Stimulated activated CD4-positive, alpha-beta T cell treated with anti-CD3 and anti-CD28 coated beads, Interleukin-1b, Interleukin-23, amount 100 ng/mL, for 4 hours (primary cell): ENCODE measurements around the gene CGB8.
A peak's percentile ranks its signal among the peaks of the same experiment; 100 is the strongest.
"Not testable (repeated sequence)": the region's sequence is repeated elsewhere in the genome, so short reads cannot be mapped to it uniquely, and the experiment has no call there.

ENCODE experiments used
- DNase-seq, 2 donors: peaks; one replicate each; pipeline ENCODE4 v3.0.0-alpha.2; 2020; ENCODE audit warnings: low read depth in 2 of 2

CGB8 gene

DNA sequence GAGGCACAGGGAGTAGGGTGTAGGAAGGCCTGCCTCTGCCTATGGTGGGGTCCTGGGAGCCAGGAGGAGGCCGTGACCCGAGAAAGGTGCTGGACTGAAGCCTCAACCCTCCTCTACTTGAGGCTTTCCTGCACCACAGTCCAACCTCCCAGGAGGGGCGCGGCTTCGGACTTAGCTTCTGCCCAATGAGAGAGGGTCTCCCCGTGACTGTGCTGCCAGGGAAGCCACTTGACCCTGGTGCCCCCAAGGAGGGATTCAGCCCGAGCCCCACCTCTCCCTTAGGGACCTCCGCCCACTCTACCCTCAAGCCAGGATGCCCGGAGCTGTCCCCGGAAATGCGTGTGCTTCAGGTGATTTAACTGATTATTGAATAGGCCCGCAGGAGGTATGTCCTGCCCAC lies at the start of gene CGB8:
CGB8 (minus strand) TSS at position 101 of the 400 bp plus-strand sequence. CDS start 372 bp downstream, outside the sequence.
- not testable (repeated sequence) for DNase-seq

DNA sequence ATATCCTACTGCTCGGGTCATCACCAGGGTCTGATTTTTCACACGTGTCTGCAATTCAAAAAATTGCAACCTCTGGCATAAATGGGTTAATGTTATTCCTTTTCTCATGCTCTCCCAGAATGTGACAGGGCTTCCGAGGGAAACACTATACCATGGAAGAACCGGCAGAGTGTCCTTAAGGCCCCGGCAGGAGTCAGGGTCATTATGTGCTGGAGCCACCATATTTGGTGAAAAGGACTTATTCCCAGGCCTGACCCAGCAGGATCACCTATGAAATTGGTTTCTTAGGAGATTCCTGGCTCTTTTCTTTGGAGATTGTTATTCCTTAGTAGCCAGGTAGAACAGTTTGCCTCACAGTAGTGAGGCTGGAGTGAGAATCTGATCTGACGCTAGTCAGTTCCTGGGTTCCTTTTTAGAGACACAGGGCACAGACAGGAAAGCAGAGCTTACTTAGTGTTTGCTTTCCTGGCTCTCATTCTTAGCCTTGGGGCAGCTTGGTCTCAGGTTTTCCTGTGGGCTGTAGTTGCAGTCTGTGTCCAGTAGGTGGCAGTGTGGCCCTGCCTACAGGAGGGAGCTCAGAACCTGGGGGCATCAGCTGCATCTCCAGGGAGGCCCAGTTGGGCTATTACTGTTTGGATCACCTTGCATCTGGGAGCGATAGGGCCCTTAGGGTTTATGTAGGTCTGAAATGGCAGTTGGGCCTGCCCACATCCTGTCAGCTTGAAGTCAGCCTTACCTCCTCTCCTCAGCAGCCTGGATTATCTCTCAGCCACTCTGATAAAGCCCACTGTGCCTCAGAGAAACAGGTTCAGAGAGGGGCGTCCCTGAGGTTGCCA lies 48.8 kb upstream of the CGB8 start:
- peak; percentile 52 to 62 for DNase-seq

DNA sequence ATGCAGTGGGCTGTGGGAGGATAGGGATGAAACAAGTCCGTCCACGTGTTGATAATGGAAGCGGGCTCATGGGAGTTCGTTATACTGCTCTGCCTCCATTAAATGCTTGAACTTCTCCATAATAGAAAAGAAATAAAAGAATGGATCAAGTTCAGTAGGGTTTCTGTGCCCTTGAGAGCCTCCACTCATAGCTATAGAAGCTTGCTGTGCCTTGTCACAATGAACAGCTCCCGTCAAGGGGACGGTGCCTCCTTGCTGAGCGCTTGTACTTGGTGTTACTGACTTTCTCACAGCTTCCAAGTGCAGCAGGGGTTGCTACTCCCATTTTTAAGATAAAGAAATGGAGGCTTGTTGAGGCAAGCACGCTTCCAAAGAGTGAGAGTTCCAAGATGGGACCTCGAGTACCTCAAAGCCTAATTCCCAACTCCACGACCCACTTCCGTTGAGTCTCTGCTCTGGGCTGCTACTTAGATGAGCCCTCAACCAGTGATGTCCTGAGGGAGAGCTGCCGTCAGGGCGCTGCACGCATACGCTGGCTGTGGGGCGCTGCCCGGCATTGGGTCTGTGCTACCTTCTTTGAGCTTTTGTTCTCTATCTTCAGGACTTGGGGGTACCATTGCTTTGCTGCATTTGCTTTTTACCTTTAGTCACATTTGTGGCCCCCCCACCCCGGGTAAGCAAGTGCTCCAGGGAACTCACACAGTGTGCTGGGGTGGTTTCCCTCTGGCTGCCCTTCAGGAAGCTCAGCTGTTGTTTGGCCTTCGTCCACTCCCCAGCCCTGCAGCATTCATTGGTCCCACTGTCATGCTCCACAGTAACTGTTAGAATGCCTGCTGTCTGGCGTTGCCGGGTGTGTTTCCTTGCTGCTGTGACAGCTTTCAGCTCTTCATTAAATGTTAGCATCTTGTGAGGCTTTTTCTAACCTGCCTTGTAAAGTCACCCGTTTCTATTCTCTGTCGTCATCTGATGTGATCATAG lies 45.9 kb upstream of the CGB8 start:
- DNase-seq = no peak

DNA sequence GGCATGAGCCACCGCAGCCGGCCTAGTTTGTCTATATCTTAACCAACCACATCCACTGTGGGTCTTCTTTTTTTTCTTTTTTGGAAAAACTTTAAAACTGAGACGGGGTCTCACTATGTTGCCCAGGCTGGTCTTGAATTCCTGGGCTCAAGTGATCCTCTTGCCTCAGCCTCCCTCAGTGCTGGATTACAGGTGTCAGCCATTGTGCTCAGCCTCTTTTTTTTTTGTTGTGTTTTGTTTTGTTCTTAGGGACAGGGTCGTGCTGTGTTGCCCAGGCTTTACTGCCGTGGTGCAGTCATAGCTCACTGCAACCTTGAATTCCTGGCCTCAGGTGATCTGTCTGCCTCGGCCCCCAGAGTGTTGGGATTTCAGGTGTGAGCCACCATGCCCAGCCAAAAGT lies 43.8 kb upstream of the CGB8 start:
- DNase-seq = no peak

DNA sequence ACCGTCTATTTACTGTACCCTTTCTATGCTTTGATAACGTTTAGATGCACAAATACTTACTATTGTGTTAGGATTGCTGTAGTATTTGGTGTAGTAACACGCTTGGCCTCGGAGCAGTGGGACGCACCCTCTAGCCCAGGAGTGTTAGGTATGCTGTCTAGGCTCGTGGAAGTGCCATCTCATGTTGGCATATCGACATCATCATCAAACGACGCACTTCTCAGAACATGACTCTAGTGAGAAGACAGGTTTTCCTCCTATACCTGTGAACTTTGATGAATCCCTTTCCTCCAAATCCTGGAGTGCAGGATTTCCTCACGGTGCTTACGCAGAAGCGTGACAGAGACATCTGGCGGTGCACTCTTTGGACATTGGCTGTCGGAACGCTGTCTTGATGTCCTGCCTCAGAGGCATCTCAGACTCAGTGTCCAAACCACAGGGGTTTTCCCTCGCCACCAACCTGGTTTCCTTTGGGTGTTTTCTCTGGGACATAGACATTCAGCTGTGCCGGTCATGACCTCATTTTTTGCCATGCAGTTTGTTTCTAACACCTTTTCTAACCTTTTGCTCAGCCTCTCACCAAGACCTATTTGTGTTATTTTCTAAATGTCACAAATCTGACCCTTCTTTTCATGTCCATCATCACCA lies 42.6 kb upstream of the CGB8 start:
- DNase-seq = no peak

DNA sequence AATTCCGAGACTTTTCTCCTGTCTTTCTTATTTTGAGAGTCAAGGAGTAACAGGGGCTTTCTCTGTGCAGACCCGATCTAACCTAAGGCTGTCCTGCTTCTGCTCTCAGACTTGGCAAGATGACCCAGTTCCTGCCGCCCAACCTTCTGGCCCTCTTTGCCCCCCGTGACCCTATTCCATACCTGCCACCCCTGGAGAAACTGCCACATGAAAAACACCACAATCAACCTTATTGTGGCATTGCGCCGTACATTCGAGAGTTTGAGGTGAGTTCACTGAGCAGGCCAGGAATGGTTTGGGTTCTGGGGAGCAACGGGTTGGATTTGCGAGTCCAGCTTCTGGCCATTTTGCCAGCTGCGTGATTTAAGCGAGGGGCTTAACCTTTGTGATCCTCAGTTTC lies 37.4 kb upstream of the CGB8 start:
- no peak for DNase-seq

DNA sequence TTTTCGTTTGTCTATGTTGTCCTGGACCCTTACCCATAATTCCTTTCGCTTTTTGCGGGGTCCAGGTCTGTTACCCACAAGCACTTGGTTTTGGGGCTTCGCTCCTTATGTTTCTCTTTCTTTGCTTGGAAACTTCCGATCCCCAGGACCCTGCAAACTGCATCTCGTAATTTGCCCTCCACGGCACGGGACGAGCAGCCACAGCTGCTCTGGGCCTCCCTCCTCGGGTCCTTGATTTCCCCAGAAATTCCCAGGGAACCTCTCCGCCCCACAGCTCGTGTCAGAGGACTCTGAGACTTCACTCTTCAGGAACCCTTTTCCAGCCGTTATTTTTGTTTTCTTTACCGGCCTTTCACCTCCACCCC lies 36.9 kb upstream of the CGB8 start:
- DNase-seq = no peak

DNA sequence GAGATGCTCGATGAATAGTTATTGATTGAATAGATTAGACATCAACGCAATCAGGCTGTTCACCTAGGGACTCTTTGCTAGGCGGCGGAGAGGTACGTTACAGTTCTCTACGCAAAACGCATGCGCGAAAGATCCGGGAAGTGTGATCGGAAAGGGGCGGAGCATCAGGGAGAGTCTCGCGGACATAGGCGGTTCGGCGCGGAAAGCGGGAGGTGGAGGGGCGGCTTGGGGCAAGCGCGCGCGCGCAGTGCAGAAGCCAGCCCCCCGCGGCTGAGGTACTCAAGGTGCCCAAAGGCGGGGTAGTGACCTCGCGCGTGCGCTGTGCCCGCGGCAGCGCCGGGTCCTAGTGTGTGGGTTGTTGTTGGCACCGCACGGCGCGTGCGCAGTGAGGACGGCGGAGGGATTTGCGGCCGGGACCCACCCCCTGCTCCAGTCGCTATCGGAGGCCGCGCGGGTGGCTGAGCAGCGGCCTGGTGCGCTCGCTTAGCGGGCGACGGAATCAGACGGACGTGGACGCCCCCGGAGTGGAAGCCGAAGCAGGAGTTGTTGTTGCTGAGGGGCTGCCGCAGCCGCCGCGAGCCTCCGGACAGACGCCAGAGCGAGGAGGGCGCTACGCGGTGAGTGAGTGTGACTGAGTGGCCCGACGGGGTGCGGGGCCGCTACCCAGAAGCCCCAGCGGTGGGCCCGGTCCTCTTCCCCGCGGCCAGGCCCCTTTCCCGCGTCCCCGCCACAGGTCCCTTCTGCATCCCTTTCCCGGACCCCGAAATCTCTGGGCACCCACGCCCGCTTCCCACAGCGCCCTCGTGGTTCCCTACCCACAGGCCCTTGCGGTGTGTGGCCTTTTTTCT lies 36.3 kb upstream of the CGB8 start, which contains the start of gene SNRNP70:
SNRNP70 (plus strand) TSS at position 432 of the 848 bp plus-strand sequence. CDS start 964 bp downstream, outside the sequence.
- peak; percentile 97 to 98 for DNase-seq

DNA sequence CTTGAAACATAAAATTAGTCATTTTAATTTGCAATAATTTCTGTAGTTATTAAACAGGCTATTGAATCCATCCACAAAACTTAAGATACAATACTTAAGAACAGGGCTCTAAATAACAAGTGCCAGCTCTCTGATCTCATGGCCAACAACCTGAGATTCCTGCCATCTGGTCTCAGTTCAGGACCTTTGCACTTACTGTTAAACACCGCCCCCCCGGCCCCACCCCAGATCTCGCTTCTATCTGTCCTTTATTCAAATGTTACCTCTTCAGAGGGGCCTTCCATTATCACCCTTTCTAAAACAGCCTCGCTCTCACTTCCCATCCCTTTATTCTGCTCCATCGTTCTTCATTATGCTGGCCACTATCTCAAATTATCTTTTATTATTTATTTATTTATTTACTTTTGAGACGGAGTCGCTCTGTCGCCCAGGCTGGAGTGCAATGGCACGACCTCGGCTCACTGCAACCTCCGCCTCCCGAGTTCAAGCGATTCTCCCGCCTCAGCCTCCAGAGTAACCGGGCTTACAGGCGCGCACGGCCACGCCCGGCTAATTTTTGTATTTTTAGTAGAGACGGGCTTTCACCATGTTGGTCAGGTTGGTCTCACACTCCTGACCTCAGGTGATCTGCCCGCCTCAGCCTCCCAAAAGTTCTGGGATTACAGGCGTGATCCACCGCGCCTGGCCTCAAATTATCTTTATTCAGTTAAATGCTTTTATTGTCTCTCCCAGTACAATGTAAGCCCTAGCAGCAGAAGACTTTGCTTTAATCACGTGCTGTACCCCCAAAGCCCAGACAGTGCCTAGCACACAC lies 35.5 kb upstream of the CGB8 start:
- DNase-seq = no peak

DNA sequence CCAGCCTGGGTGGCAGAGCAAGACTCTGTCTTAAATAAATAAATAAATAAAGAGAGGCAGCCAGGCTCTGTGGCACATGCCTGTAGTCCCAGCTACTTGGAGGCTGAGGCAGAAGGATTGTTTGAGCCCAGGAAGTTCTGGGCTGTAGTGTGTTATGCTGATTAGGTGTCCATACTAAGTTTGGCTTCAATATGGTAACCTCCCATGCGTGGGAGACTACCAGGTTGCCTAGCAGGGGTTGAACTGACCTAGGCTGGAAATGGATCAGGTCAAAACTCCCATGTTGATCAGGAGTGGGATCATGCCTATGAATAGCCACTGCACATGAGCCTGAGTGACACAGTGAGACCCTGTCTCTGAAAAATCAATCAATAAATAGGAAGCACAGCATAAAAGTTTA lies 32.4 kb upstream of the CGB8 start:
- DNase-seq = no peak

DNA sequence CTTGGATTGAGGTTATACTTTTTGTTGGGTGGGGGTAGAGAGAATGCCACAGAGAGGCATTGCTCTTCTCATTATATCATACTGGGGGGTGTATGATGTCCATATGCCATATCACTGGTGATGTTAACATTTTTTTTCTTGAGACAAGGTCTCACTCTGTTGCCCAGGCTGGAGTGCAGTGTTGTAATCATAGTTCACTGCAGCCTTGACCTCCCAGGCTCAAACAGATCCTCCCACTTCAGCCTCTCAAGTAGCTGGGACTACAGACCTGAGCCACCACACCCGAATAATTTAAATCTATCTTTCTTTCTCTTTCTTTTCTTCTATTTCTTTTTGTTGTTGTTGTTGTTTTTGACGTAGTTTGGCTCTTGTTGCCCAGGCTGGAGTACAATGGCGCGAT lies 31.5 kb upstream of the CGB8 start:
- no peak for DNase-seq

DNA sequence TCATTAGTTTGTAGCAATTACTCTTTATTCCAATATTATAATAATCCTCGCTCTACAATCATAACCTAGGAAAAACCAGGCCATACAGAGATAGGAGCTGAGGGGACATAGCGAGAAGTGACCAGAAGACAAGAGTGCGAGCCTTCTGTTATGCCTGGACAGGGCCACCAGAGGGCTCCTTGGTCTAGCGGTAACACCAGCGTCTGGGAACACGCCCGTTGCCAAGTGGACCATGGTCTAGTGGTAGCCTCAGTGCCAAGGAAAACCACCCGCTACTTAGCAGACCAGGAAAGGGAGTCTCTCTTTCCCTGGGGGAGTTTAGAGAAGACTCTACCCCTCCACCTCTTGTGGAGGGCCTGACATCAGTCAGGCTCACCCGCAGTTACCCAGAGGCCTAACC lies 26.0 kb upstream of the CGB8 start:
- not testable (repeated sequence) for DNase-seq

DNA sequence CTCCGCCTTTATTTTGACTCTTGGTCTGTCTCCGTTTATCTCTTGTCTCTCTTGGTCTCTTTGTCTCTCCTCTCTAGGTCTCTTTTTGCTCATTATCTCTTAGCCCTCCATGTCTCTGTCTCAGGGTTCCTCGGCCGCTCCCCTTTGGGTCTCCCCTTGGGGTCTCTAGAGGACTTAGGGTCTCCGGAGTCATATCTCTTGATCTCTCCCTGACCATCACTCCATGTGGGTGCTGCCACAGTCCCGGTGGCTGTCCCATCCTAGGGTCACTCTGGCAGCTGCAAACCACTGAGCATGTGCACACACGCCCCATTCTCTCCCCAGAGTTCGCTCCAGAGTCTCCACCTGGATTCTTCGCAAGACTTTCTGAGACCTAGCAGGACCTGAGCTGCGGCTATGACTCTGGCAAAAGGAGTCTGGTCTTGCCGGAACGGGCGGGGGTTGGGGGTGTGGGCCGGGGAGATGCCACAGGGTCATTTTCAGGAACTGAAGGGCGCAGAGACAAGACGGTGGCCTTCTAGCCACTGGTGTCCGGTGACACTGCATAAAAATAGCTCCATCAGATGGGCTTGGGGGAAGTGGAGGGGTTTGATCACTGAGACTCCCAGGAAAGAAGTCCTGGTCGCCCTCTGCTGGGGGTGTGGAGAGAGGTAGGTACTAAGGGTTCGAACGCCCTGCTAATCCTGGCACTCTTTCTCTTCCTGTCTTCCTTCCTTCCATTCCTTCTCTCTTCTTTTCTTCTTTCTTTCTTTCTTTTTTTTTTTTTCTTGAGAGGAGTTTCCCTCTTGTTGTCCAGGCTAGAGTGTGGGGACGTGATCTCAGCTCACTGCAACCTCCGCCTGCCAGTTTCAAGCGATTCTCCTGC lies 24.8 kb upstream of the CGB8 start:
- no peak for DNase-seq

DNA sequence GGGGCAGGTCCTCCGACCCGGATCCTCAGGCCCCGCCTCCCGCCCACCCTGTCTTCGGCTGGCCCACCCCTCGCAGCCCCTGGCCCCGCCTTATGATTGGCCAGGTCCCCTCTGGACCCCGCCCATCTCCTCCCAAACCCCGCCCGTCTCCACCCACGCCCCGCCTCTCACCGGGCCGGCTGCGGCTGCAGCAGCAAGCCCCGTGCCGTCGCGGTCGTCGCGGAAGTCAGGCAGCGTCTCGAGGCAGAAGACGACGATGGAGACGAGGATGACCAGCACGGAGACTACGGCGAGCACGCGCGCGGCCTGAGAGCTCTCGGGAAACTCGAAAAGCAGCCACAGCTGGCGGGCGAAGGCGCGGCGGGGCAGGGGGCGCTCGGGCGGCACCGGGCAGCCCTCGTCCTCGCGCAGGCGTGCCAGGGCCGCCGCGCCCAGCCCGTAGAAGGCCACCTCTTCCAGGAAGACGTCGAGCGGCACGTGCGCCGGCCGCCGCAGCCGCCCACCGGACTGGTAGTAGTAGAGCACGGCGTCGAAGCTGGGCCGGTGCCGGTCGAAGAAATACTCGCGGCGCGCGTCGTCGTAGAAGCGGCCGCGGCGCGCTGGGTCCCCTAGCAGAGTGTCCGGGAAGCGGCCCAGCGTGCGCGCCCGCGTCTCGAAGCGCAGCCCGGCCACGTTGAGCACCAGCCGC lies 23.1 kb upstream of the CGB8 start:
- DNase-seq = peak in 1 of 2 donors; percentile 22

DNA sequence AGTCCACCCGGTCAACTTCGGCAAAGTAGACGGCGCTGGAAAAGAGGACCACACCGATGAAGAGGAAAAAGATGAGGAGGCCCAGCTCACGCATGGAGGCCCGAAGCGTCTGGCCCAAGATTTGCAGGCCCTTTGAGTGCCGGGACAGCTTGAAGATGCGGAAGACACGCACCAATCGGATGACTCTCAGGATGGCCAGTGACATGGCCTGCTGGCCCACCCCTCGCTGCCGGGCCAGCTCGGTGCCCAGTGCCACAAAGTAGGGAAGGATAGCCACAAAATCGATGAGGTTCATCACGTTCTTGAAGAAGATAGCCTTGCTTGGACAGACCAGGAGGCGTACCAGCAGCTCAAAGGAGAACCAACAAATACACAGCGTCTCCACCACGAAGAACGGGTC lies 21.5 kb upstream of the CGB8 start:
- no peak for DNase-seq

DNA sequence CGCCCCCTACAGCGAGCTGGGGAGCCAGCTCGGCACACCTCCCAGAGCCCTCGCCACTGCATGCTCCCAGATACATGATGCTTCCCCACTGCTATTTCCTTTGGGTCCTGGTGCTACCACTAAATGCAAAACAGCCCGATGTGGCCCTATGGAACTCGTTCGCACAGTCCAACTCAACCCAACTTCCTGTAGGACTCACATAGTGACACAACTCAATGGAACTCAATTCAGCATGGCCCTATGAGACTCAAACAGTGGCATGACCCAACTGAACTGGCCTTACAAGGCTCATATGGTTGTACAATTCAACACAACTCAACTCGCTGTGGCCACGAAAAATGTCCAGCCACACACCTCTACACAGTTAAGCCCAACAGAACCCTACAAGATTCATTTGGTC lies 20.1 kb upstream of the CGB8 start:
- DNase-seq = no peak

DNA sequence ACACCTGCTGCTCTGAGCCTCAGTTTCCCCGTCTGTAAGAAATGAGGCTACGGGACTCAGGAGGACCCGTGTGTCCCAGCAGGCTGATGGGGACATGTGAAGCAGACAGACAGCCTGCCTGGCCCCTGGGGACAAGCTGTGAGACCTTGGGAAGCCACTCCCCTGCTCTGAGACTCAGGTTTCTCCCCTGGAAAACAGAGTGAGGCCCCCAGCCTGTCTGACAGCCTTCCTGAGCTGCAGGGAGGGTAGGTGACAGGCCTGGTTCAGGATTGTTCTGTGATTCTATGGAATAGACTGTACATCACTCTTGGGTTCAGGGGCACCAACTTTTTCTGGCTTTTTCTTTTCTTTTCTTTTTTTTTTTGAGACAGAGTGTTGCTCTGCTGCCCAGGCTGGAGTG lies 18.6 kb upstream of the CGB8 start:
- DNase-seq = no peak

DNA sequence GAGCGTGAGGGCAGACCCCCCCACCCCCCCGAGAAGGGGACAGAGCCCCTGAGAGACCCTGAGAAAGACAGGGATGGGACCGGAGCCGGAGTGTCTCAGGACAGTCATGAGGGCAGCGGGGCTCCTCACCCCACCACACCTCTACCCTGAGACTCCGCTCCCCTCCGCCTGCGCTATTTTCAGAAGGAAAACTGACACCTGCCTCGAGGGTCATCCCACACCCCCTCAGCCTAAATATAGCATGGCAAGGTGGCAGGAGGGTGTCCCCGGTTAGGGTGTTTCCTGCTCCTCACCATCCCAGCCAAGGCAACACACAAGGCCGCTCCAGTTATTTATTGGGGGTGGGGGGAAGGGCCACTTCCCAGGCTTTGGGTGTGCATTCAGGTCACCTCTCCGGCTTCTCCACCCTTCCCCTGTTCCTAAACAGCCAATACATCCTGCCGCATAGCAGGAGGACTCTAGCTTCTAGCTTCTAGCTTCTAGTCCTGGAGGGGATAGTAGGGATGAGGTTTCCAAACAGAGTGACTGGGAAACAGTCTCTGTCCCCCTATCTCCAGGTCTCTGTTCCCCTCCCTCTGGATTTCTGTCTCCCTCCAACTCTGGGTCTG lies 17.1 kb upstream of the CGB8 start:
- no peak for DNase-seq
